Measurements from ENCODE around the gene TTLL5.

TTLL5 gene

DNA sequence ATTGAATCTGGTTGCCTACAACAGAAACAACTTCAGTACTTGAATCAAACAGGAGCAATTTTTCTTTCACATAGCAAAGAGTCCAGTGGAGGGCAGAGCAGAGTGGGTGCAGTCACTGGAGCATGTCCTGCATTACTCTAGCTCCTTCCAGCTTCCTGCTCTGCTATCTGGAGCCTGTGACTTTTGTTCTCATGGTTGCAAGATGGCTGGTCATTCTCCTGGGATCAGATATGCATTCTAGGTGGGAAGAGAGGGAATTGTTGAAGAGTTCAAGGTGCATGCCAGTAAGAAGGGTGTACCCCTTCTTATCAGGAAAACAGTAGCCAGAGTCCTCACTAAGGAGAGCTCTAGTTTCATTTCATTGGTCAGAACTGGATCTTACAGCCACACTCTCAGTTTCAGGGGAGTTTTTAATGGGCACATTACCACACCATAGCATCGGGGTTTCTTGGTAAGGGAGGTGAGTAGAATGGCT, 332.6 kb downstream of the TTLL5 start:
- DNase-seq (ENCODE audit: low spot score) = no peak

DNA sequence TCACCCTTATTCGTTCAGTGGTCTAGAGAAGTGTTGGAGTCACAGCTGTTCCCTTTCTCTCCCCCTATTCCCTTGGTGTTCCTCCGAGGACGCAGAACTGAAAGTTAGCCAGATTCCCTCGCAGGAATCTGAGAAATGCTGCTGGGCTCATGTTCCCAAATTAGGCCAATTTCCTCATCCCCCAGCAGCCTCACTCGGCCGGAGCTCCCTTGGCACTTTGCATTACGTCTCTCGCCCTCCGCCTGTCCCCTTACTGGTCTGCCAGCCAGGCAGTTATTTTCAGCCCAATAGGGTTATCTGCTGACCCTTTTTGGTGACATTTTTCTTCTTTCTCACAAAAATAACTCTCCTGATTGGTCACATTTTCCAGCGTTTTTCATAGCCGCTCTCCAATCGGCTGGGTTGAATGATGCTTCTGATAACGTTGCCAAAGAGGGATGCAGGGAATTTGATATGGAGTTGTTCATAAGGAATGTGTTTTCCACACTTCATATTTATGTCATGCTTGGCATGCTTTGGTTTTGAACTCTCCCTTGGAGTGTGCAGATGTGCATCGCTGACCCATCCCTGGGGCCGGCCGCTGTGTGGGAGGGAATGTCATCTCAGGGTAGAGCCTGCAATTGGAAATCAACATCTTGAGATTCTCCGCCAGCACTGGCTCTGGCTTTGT, 334.5 kb downstream of the TTLL5 start:
- DNase-seq (ENCODE audit: low spot score) = no peak

DNA sequence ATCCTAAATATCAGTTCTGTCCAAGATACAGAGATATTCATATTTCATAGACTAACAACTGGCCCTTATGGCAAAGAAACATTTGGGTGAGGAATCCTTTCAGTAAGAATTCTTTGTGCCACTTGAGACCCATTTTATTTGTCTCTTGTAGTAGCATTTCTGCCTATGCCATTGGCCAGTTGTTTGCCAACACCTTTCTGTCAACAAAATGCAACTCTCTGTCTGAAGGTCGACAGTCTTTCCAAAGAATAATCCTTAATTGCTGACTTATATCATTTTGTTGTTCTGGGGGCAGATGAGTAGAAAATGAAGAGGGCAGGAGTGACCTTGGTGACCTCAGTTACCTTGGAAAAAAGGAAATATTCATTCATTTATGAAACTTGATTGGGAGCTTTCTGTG, 335.4 kb downstream of the TTLL5 start:
- DNase-seq (ENCODE audit: low spot score) = no peak

DNA sequence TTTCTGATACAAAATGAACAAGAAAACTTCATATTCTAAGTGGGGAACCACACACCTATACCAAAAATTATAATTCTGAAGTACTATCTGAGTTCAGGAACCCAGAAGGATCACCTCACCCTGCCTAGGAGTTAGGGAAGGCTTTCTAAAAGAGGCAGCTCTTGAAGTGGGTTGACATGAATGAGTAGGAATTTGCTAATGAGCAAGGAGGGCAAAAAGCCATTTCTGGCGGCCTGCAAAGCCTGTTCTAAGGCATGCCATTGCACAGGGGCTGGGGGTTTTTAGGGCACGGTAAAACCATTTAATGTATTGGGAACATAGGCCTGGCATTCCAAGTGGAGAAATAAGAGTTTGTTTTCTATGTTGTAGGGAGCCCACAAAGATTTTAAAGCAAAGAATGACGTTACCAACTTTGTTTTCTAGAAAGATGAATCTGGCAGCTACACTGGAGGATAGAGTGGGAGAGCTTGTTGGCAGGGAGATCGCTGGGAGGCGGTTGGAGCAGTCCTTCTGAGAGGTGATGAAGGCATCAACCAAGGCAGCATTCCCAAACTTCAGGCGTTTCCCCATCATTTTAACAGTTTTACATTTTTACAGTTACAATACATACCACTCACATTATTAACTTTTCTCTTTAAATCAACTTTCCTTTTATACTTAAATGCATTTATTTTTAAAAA, 338.6 kb downstream of the TTLL5 start:
- no peak for DNase-seq (ENCODE audit: low spot score)

DNA sequence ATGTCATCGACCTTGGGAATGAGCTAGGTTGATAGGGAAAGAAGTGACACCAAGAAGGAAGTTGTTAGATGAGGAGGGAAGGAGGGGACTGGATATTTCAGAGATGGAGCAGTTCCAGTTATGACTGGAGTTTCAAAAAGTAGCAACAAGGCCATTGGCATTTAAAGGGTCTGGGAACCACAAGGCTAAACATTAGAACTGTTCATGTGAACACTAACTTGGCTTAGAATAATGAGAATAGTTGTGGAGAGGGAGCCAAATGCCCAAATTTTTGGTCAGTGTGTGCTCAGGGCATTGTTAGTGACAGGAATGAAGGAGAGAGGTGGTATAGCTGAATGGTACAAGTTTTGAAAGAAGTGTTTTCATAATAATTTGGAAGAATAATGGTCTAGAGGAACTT, 341.3 kb downstream of the TTLL5 start:
- no peak for DNase-seq (ENCODE audit: low spot score)
